Endothelial cell of umbilical vein (primary cell): Measurements from ENCODE around the gene GFAP. TPM values are rescaled to one million over a fixed set of nuclear protein-coding genes. Genes with fewer than 3 reads are reported as not detected.

ENCODE experiments used
- BruUV-seq: library from RNA; stranded (reverse); fragments of 400-500 nt; replicated peaks from 2 replicates; lab custom pipeline; 2021; lab: Mats Ljungman, UMichigan
- CTCF ChIA-PET: fragments of 300-600, 350-600 bp; sonication (Branson Sonifier 250); formaldehyde crosslinking; loops from one replicate; lab custom pipeline; 2021; ENCODE audit warnings: antibody characterized with exemption, inconsistent platforms; lab: Charles Lee
- POLR2A ChIA-PET: fragments of 300-600, 350-600 bp; sonication (Branson Sonifier 250); formaldehyde crosslinking; loops from one replicate; lab custom pipeline; 2021; ENCODE audit warnings: antibody characterized with exemption, inconsistent platforms; lab: Charles Lee
- DNase-seq: peaks from one replicate; pipeline ENCODE4 v3.0.0-alpha.2; 2011; ENCODE audit warnings: low read depth, low spot score
- FAIRE-seq: peaks from 2 replicates; lab custom pipeline; 2011; peaks lifted over from hg19 to GRCh38; lab: Jason Lieb, UNC
- H2AFZ ChIP-seq: 2 replicates; pipeline ENCODE4 v1.6.0; 2012; ENCODE audit warnings: low read depth, low read length, control low read depth, inconsistent platforms
- H3K27ac ChIP-seq: 2 replicates; pipeline ENCODE4 v1.5.1; 2011; ENCODE audit warnings: low read depth, mild to moderate bottlenecking, control low read depth, low read length, moderate library complexity; ENCODE audit not compliant: insufficient read depth
- H3K27me3 ChIP-seq, 2 experiments: 2 replicates each; pipeline versions ENCODE4 v1.6.0 to v1.6.1; 2011; ENCODE audit warnings: low read length in 2 of 2, mixed read lengths in 1 of 2; ENCODE audit not compliant: control insufficient read depth in 2 of 2, insufficient read depth in 2 of 2
- H3K36me3 ChIP-seq, 2 experiments: 2 replicates in 1 of 2; 3 replicates in 1 of 2; pipeline ENCODE4 v1.5.1; 2011; ENCODE audit warnings: low read length in 2 of 2, mild to moderate bottlenecking in 1 of 2, moderate library complexity in 1 of 2; ENCODE audit not compliant: control insufficient read depth in 2 of 2, insufficient read depth in 2 of 2; ENCODE audit errors: extremely low read depth in 1 of 2
- H3K4me1 ChIP-seq: 3 replicates; pipeline ENCODE4 v1.5.1; 2011; ENCODE audit warnings: mild to moderate bottlenecking, low read length; ENCODE audit not compliant: control insufficient read depth, insufficient read depth; ENCODE audit errors: extremely low read depth
- H3K4me2 ChIP-seq: 2 replicates; pipeline ENCODE4 v1.6.1; 2011; ENCODE audit warnings: low read length, control low read depth, mixed read lengths; ENCODE audit not compliant: insufficient read depth
- H3K4me3 ChIP-seq, 3 experiments: fragments of 200-600 bp in 1 of 3; sonication (generic), shearing (Covaris generic) in 1 of 3; replicated peaks in 1 of 3; 2 replicates each; pipeline ENCODE4 v1.5.1; 2011 to 2016; ENCODE audit warnings: control low read depth in 3 of 3, low read length in 3 of 3, mild to moderate bottlenecking in 2 of 3, inconsistent platforms in 1 of 3, low read depth in 1 of 3, moderate library complexity in 1 of 3; ENCODE audit not compliant: insufficient read depth in 1 of 3
- H3K79me2 ChIP-seq: 2 replicates; pipeline ENCODE4 v1.6.0; 2012; ENCODE audit warnings: low read length, inconsistent platforms; ENCODE audit not compliant: control insufficient read depth, insufficient read depth
- H3K9ac ChIP-seq: replicated peaks from 2 replicates; pipeline ENCODE3; 2011; ENCODE audit warnings: low read length, control low read depth; ENCODE audit not compliant: insufficient read depth; ENCODE audit errors: extremely low read depth
- H3K9me1 ChIP-seq: replicated peaks from 3 replicates; pipeline ENCODE4 v1.6.0; 2011; ENCODE audit warnings: mild to moderate bottlenecking, low read length; ENCODE audit not compliant: control insufficient read depth, insufficient read depth; ENCODE audit errors: extremely low read depth
- H3K9me3 ChIP-seq: replicated peaks from 2 replicates; pipeline ENCODE4 v1.5.1; 2012; ENCODE audit warnings: low read length, inconsistent platforms; ENCODE audit not compliant: control insufficient read depth, insufficient read depth
- H4K20me1 ChIP-seq: replicated peaks from 2 replicates; pipeline ENCODE3; 2011; ENCODE audit warnings: mild to moderate bottlenecking, low read length; ENCODE audit not compliant: control insufficient read depth, insufficient read depth; ENCODE audit errors: extremely low read depth
- EZH2 ChIP-seq: IDR thresholded peaks from 2 replicates; pipeline ENCODE4 v1.6.1; 2012; ENCODE audit warnings: borderline replicate concordance, low read depth, mild to moderate bottlenecking, moderate library complexity, low read length, inconsistent platforms; ENCODE audit not compliant: severe bottlenecking
- GATA2 ChIP-seq: IDR thresholded peaks from 2 replicates; pipeline ENCODE4 v1.7.0; 2011; ENCODE audit warnings: low read depth, mild to moderate bottlenecking, moderate library complexity, mixed read lengths, low read length; ENCODE audit not compliant: insufficient read length, insufficient read depth
- JUN ChIP-seq: IDR thresholded peaks from 2 replicates; pipeline ENCODE4 v1.6.1; 2011; ENCODE audit warnings: borderline replicate concordance, low read depth; ENCODE audit not compliant: insufficient read length, insufficient read depth
- MAX ChIP-seq: IDR thresholded peaks from 2 replicates; pipeline ENCODE4 v1.6.1; 2011; ENCODE audit not compliant: insufficient read depth, insufficient read length
- MYC ChIP-seq: IDR thresholded peaks from one replicate; pipeline ENCODE4 v1.6.1; 2011; ENCODE audit warnings: mild to moderate bottlenecking, low read depth, low read length
- POLR2AphosphoS5 ChIP-seq: IDR thresholded peaks from 2 replicates; pipeline ENCODE4 v1.6.1; 2012; ENCODE audit warnings: low read depth, mild to moderate bottlenecking, control low read depth, low read length, moderate library complexity; ENCODE audit not compliant: insufficient read depth
- dilution Hi-C: fragments of 300-500 bp; cut with MboI; formaldehyde crosslinking; loops from one replicate; pipeline ENCODE4 v1.15.0; 2019; ENCODE audit warnings: low sequenced_read_pairs; ENCODE audit not compliant: extremely low pct_ligation_motif_present
- intact Hi-C: fragments of 100-400 bp; cut with micrococcal nuclease; formaldehyde crosslinking; loops from one replicate; pipeline ENCODE4 v1.10.0; 2022
- polyA plus RNA-seq, 4 experiments: library from polyadenylated mRNA; depleted of rRNA in 3 of 4; stranded (reverse) in 3 of 4; unstranded in 1 of 4; fragments of >200 nt; gene quantifications; 2 replicates each; pipeline versions ENCODE4 v1.2.1 to v1.2.3, GENCODE V29; 2011 to 2012; ENCODE audit warnings: missing spikeins in 1 of 4
- total RNA-seq: library from RNA; stranded (reverse); gene quantifications from 2 replicates; pipeline ENCODE4 v1.2.3, GENCODE V29; 2021

Gene GFAP
- total and polyA plus RNA-seq, 2 donors (not counting 3 experiments of a cell fraction or from before 2014, with no cell fraction given) = 0.07 to 0.42 TPM

GRCh38 chr17:44921122-44921882 is 6.0 kb upstream of the GFAP start:
- H3K36me3 ChIP-seq = no peaks in the 10 kb centered on the region
- ChIA-PET POLR2A (interaction anchor here (1.4 kb wide), 1 partner anchor 99 kb away, joined by 5 read pairs; no protein-coding TSS in a partner anchor), CTCF (interaction anchor here (0.5 to 9.9 kb wide), 25 partner anchors 7 to 214 kb away, joined by 3 to 331 read pairs (median 6); partner anchors contain the start of genes ACBD4, DCAKD, EFTUD2 and PLCD3)
- H3K27ac ChIP-seq = no peak overlapping the region
- no peaks in the 10 kb centered on the region for H3K9me3 ChIP-seq
- no peaks in the 10 kb centered on the region for H4K20me1 ChIP-seq
- TF ChIP-seq EZH2 (no peak), GATA2 (no peak), MYC (no peak), MAX (no peak), POLR2AphosphoS5 (no peak), JUN (no peak)
- FAIRE-seq (no peak), DNase-seq (no peak)
- no peaks in the 10 kb centered on the region for H3K79me2 ChIP-seq
- no peaks in the 10 kb centered on the region for H3K9me1 ChIP-seq
- peaks cover 0 to 11% of the 10 kb centered on the region in 2 experiments for H3K27me3 ChIP-seq
- peaks cover 8% of the 10 kb centered on the region for H3K4me1 ChIP-seq
- H3K4me3 ChIP-seq = no peak overlapping the region
- BruUV-seq = no TSS peak
- dilution Hi-C loops = no loop called here
- no peak overlapping the region for H2AFZ ChIP-seq
- no peak overlapping the region for H3K4me2 ChIP-seq
- intact Hi-C loops = no loop called here
- H3K9ac ChIP-seq = no peak overlapping the region
